ENCODE results near the gene KCNIP1.
A peak's percentile ranks its signal among the peaks of the same experiment; 100 is the strongest.

KCNIP1 gene

GRCh38 chr5:170619869-170620268 lies 116.0 kb downstream of the KCNIP1 start:
- no peak overlapping the region for H3K9ac ChIP-seq (ENCODE audit: low read depth, low read length, poor library complexity, severe bottlenecking)
- no peaks in the 10 kb centered on the region for H3K9me2 ChIP-seq (replicated peaks; ENCODE audit: low read depth, low read length)
- no peaks in the 10 kb centered on the region for H3K4me1 ChIP-seq (ENCODE audit: insufficient read depth, low read length, poor library complexity, severe bottlenecking)
- TF ChIP-seq CTCF (conservative IDR thresholded peaks at IDR 0.05; ENCODE audit: low read length) = no peak
- TF ChIP-seq EZH2phosphoT487 (IDR thresholded peaks at IDR 0.05; ENCODE audit: borderline replicate concordance) = no peak
- H3K4me3 ChIP-seq (ENCODE audit: low read length, poor library complexity, severe bottlenecking) = no peak overlapping the region
- no peaks in the 10 kb centered on the region for H3K27me3 ChIP-seq (ENCODE audit: insufficient read depth, low read length, poor library complexity, severe bottlenecking)
- no peak overlapping the region for H2AFZ ChIP-seq (ENCODE audit: low read length)
- H3F3A ChIP-seq (ENCODE audit: low read depth) = no peaks in the 10 kb centered on the region
- H3K79me2 ChIP-seq (ENCODE audit: insufficient read depth, low read length) = no peaks in the 10 kb centered on the region
- no peak overlapping the region for H3K4me2 ChIP-seq (ENCODE audit: low read depth, low read length, poor library complexity, severe bottlenecking)
- H3K36me3 ChIP-seq (ENCODE audit: insufficient read depth, low read length) = no peaks in the 10 kb centered on the region
- no peaks in the 10 kb centered on the region for H4K20me1 ChIP-seq (ENCODE audit: insufficient read depth, low read length, poor library complexity, severe bottlenecking)
- no peaks in the 10 kb centered on the region for H3K9me3 ChIP-seq (ENCODE audit: insufficient read depth, low read depth, low read length)

GRCh38 chr5:170622933-170623332 lies 119.1 kb downstream of the KCNIP1 start:
- Histone ChIP-seq H3F3A (ENCODE audit: low read depth) (no peaks in the 10 kb centered on the region), H2AFZ (ENCODE audit: low read length) (no peak overlapping the region), H3K9me2 (replicated peaks; ENCODE audit: low read depth, low read length) (no peaks in the 10 kb centered on the region), H3K36me3 (ENCODE audit: insufficient read depth, low read length) (no peaks in the 10 kb centered on the region), H4K20me1 (ENCODE audit: insufficient read depth, low read length, poor library complexity, severe bottlenecking) (no peaks in the 10 kb centered on the region), H3K4me3 (ENCODE audit: low read length, poor library complexity, severe bottlenecking) (no peak overlapping the region), H3K4me2 (ENCODE audit: low read depth, low read length, poor library complexity, severe bottlenecking) (no peak overlapping the region), H3K9ac (ENCODE audit: low read depth, low read length, poor library complexity, severe bottlenecking) (no peak overlapping the region), H3K9me3 (ENCODE audit: insufficient read depth, low read depth, low read length) (no peaks in the 10 kb centered on the region), H3K4me1 (ENCODE audit: insufficient read depth, low read length, poor library complexity, severe bottlenecking) (no peaks in the 10 kb centered on the region), H3K79me2 (ENCODE audit: insufficient read depth, low read length) (no peaks in the 10 kb centered on the region), H3K27me3 (ENCODE audit: insufficient read depth, low read length, poor library complexity, severe bottlenecking) (no peaks in the 10 kb centered on the region)
- TF ChIP-seq EZH2phosphoT487 (IDR thresholded peaks at IDR 0.05; ENCODE audit: borderline replicate concordance) (no peak), CTCF (conservative IDR thresholded peaks at IDR 0.05; ENCODE audit: low read length) (no peak)

- no peak overlapping the region for H3K4me3 ChIP-seq (ENCODE audit: low read length, poor library complexity, severe bottlenecking)
- no peaks in the 10 kb centered on the region for H3K4me1 ChIP-seq (ENCODE audit: insufficient read depth, low read length, poor library complexity, severe bottlenecking)
- no peaks in the 10 kb centered on the region for H3F3A ChIP-seq (ENCODE audit: low read depth)
- H3K27me3 ChIP-seq (ENCODE audit: insufficient read depth, low read length, poor library complexity, severe bottlenecking) = no peaks in the 10 kb centered on the region
- H2AFZ ChIP-seq (ENCODE audit: low read length) = no peak overlapping the region
- no peak for TF ChIP-seq EZH2phosphoT487 (IDR thresholded peaks at IDR 0.05; ENCODE audit: borderline replicate concordance)
- TF ChIP-seq CTCF (conservative IDR thresholded peaks at IDR 0.05; ENCODE audit: low read length) = peak; percentile 65
- H3K9me2 ChIP-seq (replicated peaks; ENCODE audit: low read depth, low read length) = no peaks in the 10 kb centered on the region
- H3K9me3 ChIP-seq (ENCODE audit: insufficient read depth, low read depth, low read length) = no peaks in the 10 kb centered on the region
- H3K36me3 ChIP-seq (ENCODE audit: insufficient read depth, low read length) = no peaks in the 10 kb centered on the region
- H3K79me2 ChIP-seq (ENCODE audit: insufficient read depth, low read length) = no peaks in the 10 kb centered on the region
- H4K20me1 ChIP-seq (ENCODE audit: insufficient read depth, low read length, poor library complexity, severe bottlenecking) = no peaks in the 10 kb centered on the region
- H3K9ac ChIP-seq (ENCODE audit: low read depth, low read length, poor library complexity, severe bottlenecking) = no peak overlapping the region
- no peak overlapping the region for H3K4me2 ChIP-seq (ENCODE audit: low read depth, low read length, poor library complexity, severe bottlenecking)
Measured at GRCh38 chr5:170623576-170624181, 119.9 kb downstream of the KCNIP1 start.

All from Loucy (cell line).